ENCODE measurements around the gene C1orf21. TPM values are rescaled to one million over a fixed set of nuclear protein-coding genes. Genes with fewer than 3 reads are reported as not detected.

The C1orf21 gene
- total and polyA plus RNA-seq, 2 donors (not counting 3 experiments of a cell fraction or from before 2014, with no cell fraction given) = 0.79 to 8.5 TPM

- dilution Hi-C loops (cut with MboI; ENCODE audit: extremely low pct_ligation_motif_present, low sequenced_read_pairs) = no loop called here
- Histone ChIP-seq H3K9me3 (replicated peaks; ENCODE audit: control insufficient read depth, insufficient read depth, low read length) (no peaks in the 10 kb centered on the region), H3K9ac (replicated peaks; ENCODE audit: extremely low read depth, insufficient read depth, low read length) (no peak overlapping the region), H4K20me1 (replicated peaks; ENCODE audit: control insufficient read depth, extremely low read depth, insufficient read depth, low read length) (no peaks in the 10 kb centered on the region), H3K4me1 (ENCODE audit: control insufficient read depth, extremely low read depth, insufficient read depth, low read length) (no peaks in the 10 kb centered on the region), H3K79me2 (ENCODE audit: control insufficient read depth, insufficient read depth, low read length) (no peaks in the 10 kb centered on the region), H3K4me3 (replicated peaks in 1 of 3; ENCODE audit: insufficient read depth in 1 of 3, low read depth in 1 of 3, low read length in 3 of 3) (no peak overlapping the region), H2AFZ (ENCODE audit: low read depth, low read length) (no peak overlapping the region), H3K4me2 (ENCODE audit: insufficient read depth, low read length) (no peak overlapping the region), H3K27me3 (ENCODE audit: control insufficient read depth in 2 of 2, insufficient read depth in 2 of 2, low read length in 2 of 2) (no peaks in the 10 kb centered on the region), H3K27ac (ENCODE audit: insufficient read depth, low read depth, low read length) (no peak overlapping the region), H3K9me1 (replicated peaks; ENCODE audit: control insufficient read depth, extremely low read depth, insufficient read depth, low read length) (no peaks in the 10 kb centered on the region), H3K36me3 (ENCODE audit: control insufficient read depth in 2 of 2, extremely low read depth in 1 of 2, insufficient read depth in 2 of 2, low read length in 2 of 2) (no peaks in the 10 kb centered on the region)
- intact Hi-C loops (cut with micrococcal nuclease) = no loop called here
- DNase-seq (ENCODE audit: low read depth, low spot score) (no peak), FAIRE-seq (no peak)
- ChIA-PET CTCF (interaction anchor here (0.9 kb wide), 1 partner anchor 11 kb away, joined by 3 read pairs; no protein-coding TSS in a partner anchor), POLR2A (no interaction called here)
- TF ChIP-seq MYC (IDR thresholded peaks at IDR 0.05; ENCODE audit: low read depth, low read length) = no peak
- no peak for TF ChIP-seq POLR2A (IDR thresholded peaks at IDR 0.05; ENCODE audit: low read depth, low read length)
- TF ChIP-seq GATA2 (IDR thresholded peaks at IDR 0.05; ENCODE audit: insufficient read depth, insufficient read length, low read depth, low read length) = no peak
- no peak for TF ChIP-seq JUN (IDR thresholded peaks at IDR 0.05; ENCODE audit: borderline replicate concordance, insufficient read depth, insufficient read length, low read depth)
- no peak for TF ChIP-seq CTCF (IDR thresholded peaks at IDR 0.05; ENCODE audit: extremely low read depth in 1 of 2, insufficient read depth in 1 of 2, low read depth in 1 of 2, low read length in 2 of 2)
- TF ChIP-seq FOS (IDR thresholded peaks at IDR 0.05; ENCODE audit: borderline replicate concordance, insufficient read depth, low read length) = no peak
- TF ChIP-seq MAX (IDR thresholded peaks at IDR 0.05; ENCODE audit: insufficient read depth, insufficient read length) = no peak
- TF ChIP-seq EZH2 (IDR thresholded peaks at IDR 0.05; ENCODE audit: borderline replicate concordance, low read depth, low read length, severe bottlenecking) = no peak
- TF ChIP-seq POLR2AphosphoS5 (IDR thresholded peaks at IDR 0.05; ENCODE audit: insufficient read depth, low read depth, low read length) = no peak
- BruUV-seq (replicated peaks) = no TSS peak
These were observed 16.0 kb upstream of the C1orf21 start for GRCh38 chr1:184370850-184371249.
